Measurements from ENCODE around the gene GCK. TPM values are rescaled to one million over a fixed set of nuclear protein-coding genes. Genes with fewer than 3 reads are reported as not detected.

The GCK gene
- 0.43 and 0.64 TPM in 2 replicates for total RNA-seq

DNA sequence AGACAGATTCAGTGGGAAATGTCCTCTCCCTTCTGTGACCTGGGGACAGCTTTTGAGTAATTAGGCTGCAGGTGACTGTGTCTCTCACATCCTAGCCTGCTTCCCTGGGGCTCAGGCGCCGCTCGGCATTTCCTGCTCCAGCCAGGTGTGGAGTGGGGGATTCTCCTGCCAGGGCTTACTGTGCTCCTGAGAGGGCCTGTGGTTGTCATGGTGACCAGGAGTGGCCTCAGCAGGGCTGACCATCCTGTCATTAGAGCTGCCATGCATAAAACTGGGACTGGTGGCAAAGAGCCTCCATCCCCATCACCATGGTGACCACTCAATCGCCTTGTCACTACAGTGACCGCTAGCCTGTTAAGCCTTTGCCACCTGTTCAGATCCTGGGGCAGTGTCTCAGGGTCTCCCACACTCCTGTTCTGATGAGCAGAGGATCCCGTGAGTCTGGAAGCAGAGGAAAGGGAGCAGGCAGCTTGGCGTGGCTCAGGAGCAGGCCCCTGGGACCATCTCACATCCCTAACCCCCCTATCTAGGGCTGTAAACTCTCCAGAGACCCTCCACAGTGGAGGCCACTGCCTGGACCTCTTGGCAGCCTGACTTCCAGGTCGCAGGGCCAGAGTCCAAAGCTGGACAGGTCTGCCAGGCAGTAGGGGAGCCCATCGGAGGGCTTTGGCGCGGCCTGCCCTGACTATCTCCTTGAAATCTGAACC, at the start of gene GCK:
TSS of gene GCK (minus strand) at position 154 of the 707 bp plus-strand sequence. CDS start 486 bp downstream, outside the sequence.
- DNase-seq (ENCODE audit: low read depth) = no peak
- TF ChIP-seq, protein P1, sequence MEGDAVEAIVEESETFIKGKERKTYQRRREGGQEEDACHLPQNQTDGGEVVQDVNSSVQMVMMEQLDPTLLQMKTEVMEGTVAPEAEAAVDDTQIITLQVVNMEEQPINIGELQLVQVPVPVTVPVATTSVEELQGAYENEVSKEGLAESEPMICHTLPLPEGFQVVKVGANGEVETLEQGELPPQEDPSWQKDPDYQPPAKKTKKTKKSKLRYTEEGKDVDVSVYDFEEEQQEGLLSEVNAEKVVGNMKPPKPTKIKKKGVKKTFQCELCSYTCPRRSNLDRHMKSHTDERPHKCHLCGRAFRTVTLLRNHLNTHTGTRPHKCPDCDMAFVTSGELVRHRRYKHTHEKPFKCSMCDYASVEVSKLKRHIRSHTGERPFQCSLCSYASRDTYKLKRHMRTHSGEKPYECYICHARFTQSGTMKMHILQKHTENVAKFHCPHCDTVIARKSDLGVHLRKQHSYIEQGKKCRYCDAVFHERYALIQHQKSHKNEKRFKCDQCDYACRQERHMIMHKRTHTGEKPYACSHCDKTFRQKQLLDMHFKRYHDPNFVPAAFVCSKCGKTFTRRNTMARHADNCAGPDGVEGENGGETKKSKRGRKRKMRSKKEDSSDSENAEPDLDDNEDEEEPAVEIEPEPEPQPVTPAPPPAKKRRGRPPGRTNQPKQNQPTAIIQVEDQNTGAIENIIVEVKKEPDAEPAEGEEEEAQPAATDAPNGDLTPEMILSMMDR (IDR thresholded peaks at IDR 0.05; ENCODE audit: insufficient read depth, low read depth, low read length) = no peak
- H3K4me3 ChIP-seq (ENCODE audit: low read depth, low read length) = no peak within 1 kb of the TSS

DNA sequence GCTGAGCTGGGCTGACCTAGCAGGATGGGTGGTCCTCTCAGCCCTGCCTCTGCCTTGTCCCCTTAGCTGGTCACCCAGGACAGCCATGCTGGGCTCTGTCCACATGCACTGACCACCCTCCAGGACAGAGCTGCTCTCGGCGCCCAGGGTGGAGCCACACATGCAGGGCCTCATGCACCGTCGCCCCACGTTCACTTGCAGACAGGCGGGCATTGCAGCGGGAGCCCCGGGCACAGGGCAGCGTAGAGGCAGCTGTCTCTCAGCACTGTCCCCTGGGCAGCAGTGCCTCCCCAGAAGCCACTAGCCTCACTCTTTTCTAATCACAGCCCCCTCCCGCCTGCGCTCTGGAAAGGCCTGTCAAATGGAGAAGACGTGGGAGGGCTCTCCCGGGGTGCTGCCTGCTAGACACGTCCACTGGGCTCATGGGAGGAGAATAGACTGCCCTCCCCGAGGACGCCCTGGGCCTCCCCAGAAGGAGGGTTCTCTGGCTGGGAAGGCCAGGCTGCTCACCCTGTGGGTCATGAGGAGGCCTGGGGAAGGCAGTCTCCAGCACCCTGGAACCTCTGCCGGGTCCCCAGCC, 49.0 kb upstream of the GCK start:
- H3K4me3 ChIP-seq (ENCODE audit: low read depth, low read length) = no peak overlapping the region
- no peak for DNase-seq (ENCODE audit: low read depth)
- TF ChIP-seq, protein P1 (IDR thresholded peaks at IDR 0.05; ENCODE audit: insufficient read depth, low read depth, low read length) = no peak

DNA sequence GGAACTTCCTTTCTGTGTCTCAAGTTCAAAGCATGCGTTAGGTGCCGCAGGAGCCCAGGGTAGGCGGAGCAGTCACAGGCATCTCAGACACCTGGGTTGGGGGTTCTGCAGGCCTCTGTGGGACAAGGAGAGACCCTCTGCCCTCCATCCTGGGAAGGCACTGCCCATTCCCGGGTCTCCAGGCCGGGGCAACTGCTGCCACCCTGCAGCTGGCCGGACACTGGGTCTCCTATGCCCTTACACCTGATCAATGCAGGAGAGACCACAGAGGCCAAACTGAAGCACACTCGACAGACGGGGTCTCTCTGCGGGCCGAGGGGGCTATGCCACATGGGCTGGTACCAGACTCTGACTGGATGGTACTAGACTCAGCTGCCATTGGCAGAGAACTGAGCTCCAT, 48.5 kb upstream of the GCK start:
- H3K4me3 ChIP-seq (ENCODE audit: low read depth, low read length) = no peak overlapping the region
- TF ChIP-seq, protein P1 (IDR thresholded peaks at IDR 0.05; ENCODE audit: insufficient read depth, low read depth, low read length) = no peak
- DNase-seq (ENCODE audit: low read depth) = no peak

DNA sequence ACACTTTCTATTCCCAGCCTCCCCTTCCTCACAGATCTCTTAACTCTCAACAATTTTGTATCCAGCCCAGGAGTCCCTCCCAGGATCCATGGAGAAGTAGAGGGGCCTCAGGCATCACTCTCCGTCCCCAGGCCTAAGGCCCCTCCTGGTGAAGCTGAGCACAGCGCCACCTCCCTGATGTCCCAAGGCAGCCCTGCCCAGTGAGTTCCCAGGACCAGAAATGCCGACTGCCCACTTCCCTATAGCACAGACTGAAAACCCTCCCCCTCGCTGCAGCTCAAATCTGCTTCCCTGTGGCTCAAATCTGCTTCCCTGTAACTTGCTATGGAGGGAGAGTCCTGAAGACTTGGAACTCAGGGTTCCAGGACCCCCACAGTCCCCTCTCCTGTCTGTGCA, 47.1 kb upstream of the GCK start:
- DNase-seq (ENCODE audit: low read depth) = no peak
- TF ChIP-seq, protein P1 (IDR thresholded peaks at IDR 0.05; ENCODE audit: insufficient read depth, low read depth, low read length) = no peak
- H3K4me3 ChIP-seq (ENCODE audit: low read depth, low read length) = no peak overlapping the region

DNA sequence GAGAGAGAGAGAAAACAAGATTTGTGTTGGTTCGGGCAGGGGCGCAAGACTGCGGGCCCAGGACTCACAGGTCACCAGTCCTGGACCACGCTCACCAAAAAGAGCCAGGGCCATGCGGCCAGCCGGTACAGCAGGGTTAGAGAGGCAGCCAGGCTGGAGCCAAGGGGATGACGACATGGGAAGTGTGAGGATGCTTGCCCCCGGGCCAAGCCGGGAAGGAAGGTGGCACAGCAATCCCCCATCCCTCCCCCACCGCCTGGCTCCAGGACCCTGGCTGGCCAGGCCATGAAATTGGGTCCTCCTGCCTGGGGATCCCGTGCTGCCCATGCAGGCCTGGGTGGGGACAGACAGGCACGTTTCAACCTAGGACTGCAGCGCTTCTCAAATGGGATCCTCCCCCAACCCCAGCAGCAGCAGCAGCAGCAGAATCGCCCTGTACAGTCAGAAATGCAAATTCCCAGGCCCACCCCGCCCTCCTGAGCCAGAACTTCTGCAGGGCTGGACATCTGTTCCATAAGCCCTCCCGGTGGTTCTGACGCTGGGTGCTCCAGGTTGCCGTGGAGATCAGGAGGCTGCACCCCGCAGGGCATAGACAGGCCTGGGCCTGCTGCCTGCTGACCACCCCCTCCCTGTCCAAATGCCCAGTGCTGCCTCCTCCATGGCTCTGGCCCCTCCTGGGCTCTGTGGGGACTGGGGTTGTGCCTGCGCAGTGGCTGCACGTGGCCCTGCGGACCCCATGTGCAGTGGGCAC, 46.5 kb upstream of the GCK start:
- DNase-seq (ENCODE audit: low read depth) = no peak
- TF ChIP-seq, protein P1 (IDR thresholded peaks at IDR 0.05; ENCODE audit: insufficient read depth, low read depth, low read length) = no peak

DNA sequence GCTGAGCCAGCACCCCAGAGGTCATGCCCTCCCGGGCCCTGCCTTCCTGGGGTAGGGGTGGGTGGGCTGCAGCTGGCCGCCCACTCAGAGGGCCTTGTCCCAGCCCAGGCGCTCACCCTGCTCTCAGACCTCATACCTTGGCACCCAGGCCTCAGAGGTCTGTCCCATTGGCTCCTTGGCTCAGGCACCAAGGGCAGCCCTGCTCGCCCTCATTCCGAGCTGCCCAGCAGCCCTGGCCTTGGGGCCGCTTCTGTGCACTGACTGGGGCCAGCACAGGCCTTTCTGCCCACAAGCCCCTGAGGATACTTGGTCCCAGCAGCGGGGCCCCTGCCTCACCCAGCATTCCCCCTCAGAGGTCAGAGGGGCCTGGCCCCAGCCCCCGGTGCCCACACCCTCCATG, 45.8 kb upstream of the GCK start:
- TF ChIP-seq, protein P1 (IDR thresholded peaks at IDR 0.05; ENCODE audit: insufficient read depth, low read depth, low read length) = no peak
- no peak overlapping the region for H3K4me3 ChIP-seq (ENCODE audit: low read depth, low read length)
- no peak for DNase-seq (ENCODE audit: low read depth)

More for the DNA sequence above, 46.5 kb upstream of the GCK start:
- H3K4me3 ChIP-seq (ENCODE audit: low read depth, low read length) = no peak overlapping the region

Measured in fibroblast of villous mesenchyme (primary cell).